Transverse colon (tissue), 4 donors: ENCODE data around the gene ABHD15.
A peak's percentile ranks its signal among the peaks of the same experiment; 100 is the strongest.

ENCODE experiments used
- CTCF ChIP-seq, 5 experiments: fragments of 200-600 bp in 3 of 5; fragments of 450-650 bp in 2 of 5; sonication (generic) in 3 of 5; IDR thresholded peaks; 1 replicate in 2 of 5; 2 replicates in 3 of 5; pipeline ENCODE4 v1.5.1; 2016 to 2017; ENCODE audit warnings: antibody characterized with exemption in 5 of 5, inconsistent platforms in 3 of 5, mild to moderate bottlenecking in 2 of 5, moderate library complexity in 1 of 5
- EP300 ChIP-seq: sonication (generic); formaldehyde crosslinking; IDR thresholded peaks from one replicate; pipeline ENCODE4 v1.6.1; 2017; ENCODE audit warnings: antibody characterized with exemption, low read depth
- POLR2A ChIP-seq: fragments of 450-650 bp; IDR thresholded peaks from one replicate; pipeline ENCODE4 v1.6.1; 2016; ENCODE audit warnings: antibody characterized with exemption, mild to moderate bottlenecking, moderate library complexity
- POLR2AphosphoS5 ChIP-seq, 3 donors: sonication (generic); formaldehyde crosslinking; IDR thresholded peaks; one replicate each; pipeline ENCODE4 v1.6.1; 2016; ENCODE audit warnings: antibody characterized with exemption in 3 of 3

- TF ChIP-seq CTCF (IDR thresholded peaks at IDR 0.05) (peak in 1 of 5 experiments; percentile 27), POLR2A (no peak), POLR2AphosphoS5 (IDR thresholded peaks at IDR 0.05) (no peak), EP300 (no peak)
These were observed 21.9 kb upstream of the ABHD15 start for GRCh38 chr17:29588562-29589411.
